SK-N-MC (cell line): ENCODE results near the gene RAB29.

ENCODE experiments used
- DNase-seq: peaks from one replicate; pipeline ENCODE4 v3.0.0-alpha.2; 2011; ENCODE audit warnings: low read depth, low spot score
- H3K27ac ChIP-seq: fragments of 200-600 bp; sonication (generic); 2 replicates; pipeline ENCODE4 v1.5.1; 2016; ENCODE audit warnings: mixed run types
- H3K36me3 ChIP-seq: fragments of 200-600 bp; sonication (generic); 2 replicates; pipeline ENCODE4 v1.6.1; 2017; ENCODE audit warnings: antibody characterized with exemption, low read length, mixed read lengths; ENCODE audit not compliant: insufficient read depth
- H3K4me3 ChIP-seq: fragments of 200-600 bp; sonication (generic); 2 replicates; pipeline ENCODE4 v1.5.1; 2016
- H3K9ac ChIP-seq: fragments of 200-600 bp; sonication (generic); 2 replicates; pipeline ENCODE4 v1.8.0; 2017; ENCODE audit warnings: mixed run types, mixed read lengths; ENCODE audit not compliant: insufficient read length
- H3K9me3 ChIP-seq: fragments of 200-600 bp; sonication (generic); 2 replicates; pipeline ENCODE4 v1.6.1; 2017; ENCODE audit warnings: low read depth, mild to moderate bottlenecking, antibody characterized with exemption, low read length, moderate library complexity, mixed read lengths
- EZH2 ChIP-seq: fragments of 200-600 bp; sonication (generic); IDR thresholded peaks from one replicate; pipeline ENCODE4 v1.6.1; 2017; ENCODE audit warnings: antibody characterized with exemption
- FOXP2 ChIP-seq: optimal IDR thresholded peaks from 2 replicates; pipeline ENCODE3; 2011; ENCODE audit warnings: mild to moderate bottlenecking, moderate library complexity; ENCODE audit not compliant: insufficient read depth; ENCODE audit errors: extremely low read length, control extremely low read depth
- POLR2AphosphoS5 ChIP-seq: IDR thresholded peaks from 2 replicates; pipeline ENCODE4 v1.6.1; 2012; ENCODE audit warnings: mild to moderate bottlenecking, low read depth, low read length, borderline replicate concordance

Gene RAB29

GRCh38 chr1:205811660-205812059 lies 36.4 kb upstream of the RAB29 start:
- Histone ChIP-seq H3K4me3 (peak overlapping the region; percentile 92), H3K9ac (peak overlapping the region; percentile 86), H3K9me3 (no peaks in the 10 kb centered on the region), H3K27ac (no peak overlapping the region), H3K36me3 (no peaks in the 10 kb centered on the region)
- TF ChIP-seq FOXP2 (no peak), POLR2AphosphoS5 (no peak), EZH2 (no peak)
- no peak for DNase-seq

GRCh38 chr1:205810448-205811157 lies 35.3 kb upstream of the RAB29 start:
- TF ChIP-seq FOXP2 (no peak), EZH2 (no peak)
- H3K4me3 ChIP-seq, result no peak overlapping the region
- H3K27ac ChIP-seq, result no peak overlapping the region
- DNase-seq, result no peak
- H3K36me3 ChIP-seq, result no peaks in the 10 kb centered on the region
- H3K9ac ChIP-seq, result no peak overlapping the region
- H3K9me3 ChIP-seq, result no peaks in the 10 kb centered on the region

GRCh38 chr1:205809942-205810345 lies 34.7 kb upstream of the RAB29 start:
- H3K9ac ChIP-seq, result no peak overlapping the region
- no peak for TF ChIP-seq EZH2
- no peak for TF ChIP-seq POLR2AphosphoS5
- no peak for TF ChIP-seq FOXP2
- H3K9me3 ChIP-seq, result no peaks in the 10 kb centered on the region
- no peak for DNase-seq
- no peak overlapping the region for H3K4me3 ChIP-seq
- no peaks in the 10 kb centered on the region for H3K36me3 ChIP-seq
- H3K27ac ChIP-seq, result no peak overlapping the region

GRCh38 chr1:205809469-205809868 lies 34.2 kb upstream of the RAB29 start:
- Histone ChIP-seq H3K4me3 (0 out of 2 replicates have a peak overlapping the region, but pooled peaks have one; percentile 8), H3K9ac (no peak overlapping the region), H3K36me3 (no peaks in the 10 kb centered on the region), H3K9me3 (no peaks in the 10 kb centered on the region), H3K27ac (no peak overlapping the region)
- TF ChIP-seq POLR2AphosphoS5 (no peak), FOXP2 (no peak), EZH2 (no peak)
- DNase-seq, result no peak

- Histone ChIP-seq H3K9me3 (no peaks in the 10 kb centered on the region), H3K27ac (no peak overlapping the region), H3K9ac (no peak overlapping the region), H3K4me3 (no peak overlapping the region), H3K36me3 (no peaks in the 10 kb centered on the region)
- DNase-seq, result no peak
- TF ChIP-seq EZH2, result no peak
- TF ChIP-seq POLR2AphosphoS5, result no peak
- TF ChIP-seq FOXP2, result no peak
Observed at GRCh38 chr1:205805082-205805711, 29.9 kb upstream of the RAB29 start.

GRCh38 chr1:205804605-205805004 lies 29.3 kb upstream of the RAB29 start:
- Histone ChIP-seq H3K9ac (no peak overlapping the region), H3K9me3 (no peaks in the 10 kb centered on the region), H3K4me3 (no peak overlapping the region), H3K27ac (no peak overlapping the region), H3K36me3 (no peaks in the 10 kb centered on the region)
- no peak for DNase-seq
- no peak for TF ChIP-seq EZH2
- no peak for TF ChIP-seq FOXP2
- TF ChIP-seq POLR2AphosphoS5, result no peak

- Histone ChIP-seq H3K9ac (no peak overlapping the region), H3K9me3 (no peaks in the 10 kb centered on the region), H3K36me3 (no peaks in the 10 kb centered on the region), H3K4me3 (no peak overlapping the region), H3K27ac (no peak overlapping the region)
- DNase-seq, result no peak
- TF ChIP-seq FOXP2, result no peak
- no peak for TF ChIP-seq POLR2AphosphoS5
- TF ChIP-seq EZH2, result no peak
Observed at GRCh38 chr1:205803986-205804385, 28.7 kb upstream of the RAB29 start.

- Histone ChIP-seq H3K9ac (no peak overlapping the region), H3K36me3 (no peaks in the 10 kb centered on the region; the same call in 1 of the 2 replicates)
- TF ChIP-seq POLR2AphosphoS5, result no peak
- TF ChIP-seq FOXP2, result no peak
- no peak for TF ChIP-seq EZH2
Observed at GRCh38 chr1:205802060-205802459, 26.8 kb upstream of the RAB29 start.

More at GRCh38 chr1:205802060-205802459, 26.8 kb upstream of the RAB29 start:
- DNase-seq, result no peak
- H3K27ac ChIP-seq, result no peak overlapping the region
- H3K4me3 ChIP-seq, result no peak overlapping the region
- no peaks in the 10 kb centered on the region for H3K9me3 ChIP-seq
